ENCODE results near the gene ROBO4. TPM values are rescaled to one million over a fixed set of nuclear protein-coding genes. Genes with fewer than 3 reads are reported as not detected.

Gene ROBO4
- total and polyA plus RNA-seq, 4 donors = 27.3 to 52.1 (median 41.9) TPM

DNA sequence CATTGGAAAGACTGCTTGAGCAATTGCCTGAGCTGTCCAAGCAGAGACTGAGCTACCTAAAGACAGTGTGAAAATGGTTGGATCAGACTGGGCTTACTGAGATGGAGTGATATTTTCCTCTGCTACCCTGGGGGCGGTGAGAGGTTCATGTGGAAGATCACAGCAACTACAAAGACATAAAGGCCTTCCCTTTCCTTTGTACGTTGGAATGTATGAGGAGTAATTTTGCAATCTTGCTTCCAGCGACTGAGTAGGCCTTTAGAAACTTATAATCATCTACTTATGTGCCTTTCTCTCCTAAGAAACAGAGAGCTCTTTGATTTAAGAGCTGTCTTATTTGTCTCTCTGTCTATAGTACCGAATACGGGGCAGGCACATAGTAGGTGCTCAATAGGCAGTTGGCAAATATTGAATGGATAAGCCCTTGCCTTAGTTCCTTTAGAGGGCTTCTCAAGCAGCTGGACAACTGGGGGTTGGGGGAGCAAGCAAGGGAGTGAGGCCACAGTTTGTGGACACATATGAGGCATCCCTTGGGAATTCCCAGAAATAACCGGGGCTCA is 40.6 kb upstream of the ROBO4 start:
- TF ChIP-seq, protein P1, sequence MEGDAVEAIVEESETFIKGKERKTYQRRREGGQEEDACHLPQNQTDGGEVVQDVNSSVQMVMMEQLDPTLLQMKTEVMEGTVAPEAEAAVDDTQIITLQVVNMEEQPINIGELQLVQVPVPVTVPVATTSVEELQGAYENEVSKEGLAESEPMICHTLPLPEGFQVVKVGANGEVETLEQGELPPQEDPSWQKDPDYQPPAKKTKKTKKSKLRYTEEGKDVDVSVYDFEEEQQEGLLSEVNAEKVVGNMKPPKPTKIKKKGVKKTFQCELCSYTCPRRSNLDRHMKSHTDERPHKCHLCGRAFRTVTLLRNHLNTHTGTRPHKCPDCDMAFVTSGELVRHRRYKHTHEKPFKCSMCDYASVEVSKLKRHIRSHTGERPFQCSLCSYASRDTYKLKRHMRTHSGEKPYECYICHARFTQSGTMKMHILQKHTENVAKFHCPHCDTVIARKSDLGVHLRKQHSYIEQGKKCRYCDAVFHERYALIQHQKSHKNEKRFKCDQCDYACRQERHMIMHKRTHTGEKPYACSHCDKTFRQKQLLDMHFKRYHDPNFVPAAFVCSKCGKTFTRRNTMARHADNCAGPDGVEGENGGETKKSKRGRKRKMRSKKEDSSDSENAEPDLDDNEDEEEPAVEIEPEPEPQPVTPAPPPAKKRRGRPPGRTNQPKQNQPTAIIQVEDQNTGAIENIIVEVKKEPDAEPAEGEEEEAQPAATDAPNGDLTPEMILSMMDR (IDR thresholded peaks at IDR 0.05; ENCODE audit: control extremely low read depth, extremely low read depth) = no peak
- 69 to 85% methylated on average over 6 of the region's 6 CpGs for WGBS, 2 donors
- peaks cover 0 to 7% (median 2%) of the 10 kb centered on the region in 5 donors for H3K4me1 ChIP-seq (ENCODE audit: control insufficient read depth in 5 of 5, insufficient read depth in 5 of 5, low read length in 5 of 5)
- H3K9me3 ChIP-seq (ENCODE audit: control insufficient read depth in 4 of 4, insufficient read depth in 3 of 4, low read length in 3 of 4) = no peaks in the 10 kb centered on the region
- no peak for ATAC-seq (ENCODE audit: insufficient read depth, low FRiP score)
- DNase-seq = no peak
- no peak overlapping the region for H3K9ac ChIP-seq (ENCODE audit: insufficient read depth in 1 of 2, low read length in 2 of 2)
- no peaks in the 10 kb centered on the region for H3K36me3 ChIP-seq (ENCODE audit: control insufficient read depth in 4 of 4, insufficient read depth in 4 of 4, low read length in 4 of 4)
- no peak overlapping the region for H3K27ac ChIP-seq (ENCODE audit: low read depth in 1 of 2, low read length in 1 of 2)
- no peak overlapping the region for H3K4me3 ChIP-seq
- peaks cover 0 to 4% (median 0%) of the 10 kb centered on the region in 3 donors for H3K27me3 ChIP-seq (ENCODE audit: control insufficient read depth in 3 of 3, insufficient read depth in 3 of 3, low read length in 2 of 3)

GRCh38 chr11:124937336-124937935 is 39.8 kb upstream of the ROBO4 start:
- no peaks in the 10 kb centered on the region for H3K9me3 ChIP-seq (ENCODE audit: control insufficient read depth in 4 of 4, insufficient read depth in 3 of 4, low read length in 3 of 4)
- TF ChIP-seq, protein P1 (IDR thresholded peaks at IDR 0.05; ENCODE audit: control extremely low read depth, extremely low read depth) = no peak
- no peak overlapping the region for H3K9ac ChIP-seq (ENCODE audit: insufficient read depth in 1 of 2, low read length in 2 of 2)
- no peak for ATAC-seq (ENCODE audit: insufficient read depth, low FRiP score)
- no peak overlapping the region for H3K27ac ChIP-seq (ENCODE audit: low read depth in 1 of 2, low read length in 1 of 2)
- H3K27me3 ChIP-seq (ENCODE audit: control insufficient read depth in 3 of 3, insufficient read depth in 3 of 3, low read length in 2 of 3) = peaks cover 0 to 4% (median 0%) of the 10 kb centered on the region in 3 donors
- no peak for DNase-seq
- H3K4me1 ChIP-seq (ENCODE audit: control insufficient read depth in 5 of 5, insufficient read depth in 5 of 5, low read length in 5 of 5) = peaks cover 0 to 7% (median 2%) of the 10 kb centered on the region in 5 donors
- WGBS, 2 donors = 84 to 93% methylated on average over 3 of the region's 3 CpGs
- H3K36me3 ChIP-seq (ENCODE audit: control insufficient read depth in 4 of 4, insufficient read depth in 4 of 4, low read length in 4 of 4) = no peaks in the 10 kb centered on the region
- H3K4me3 ChIP-seq = no peak overlapping the region

- ATAC-seq (ENCODE audit: insufficient read depth, low FRiP score) (no peak), DNase-seq (no peak)
- Histone ChIP-seq H3K36me3 (ENCODE audit: control insufficient read depth in 4 of 4, insufficient read depth in 4 of 4, low read length in 4 of 4) (no peaks in the 10 kb centered on the region), H3K4me3 (no peak within 1 kb of the TSS), H3K27me3 (ENCODE audit: control insufficient read depth in 3 of 3, insufficient read depth in 3 of 3, low read length in 2 of 3) (peaks cover 0 to 4% (median 0%) of the 10 kb centered on the region in 3 donors), H3K27ac (ENCODE audit: low read depth in 1 of 2, low read length in 1 of 2) (no peak within 1 kb of the TSS), H3K4me1 (ENCODE audit: control insufficient read depth in 5 of 5, insufficient read depth in 5 of 5, low read length in 5 of 5) (peaks cover 0 to 7% (median 2%) of the 10 kb centered on the region in 5 donors), H3K9me3 (ENCODE audit: control insufficient read depth in 4 of 4, insufficient read depth in 3 of 4, low read length in 3 of 4) (no peaks in the 10 kb centered on the region), H3K9ac (ENCODE audit: insufficient read depth in 1 of 2, low read length in 2 of 2) (no peak within 1 kb of the TSS)
- 88 to 91% methylated on average over 18 of the region's 18 CpGs for WGBS, 2 donors
- TF ChIP-seq, protein P1 (IDR thresholded peaks at IDR 0.05; ENCODE audit: control extremely low read depth, extremely low read depth) = no peak
These were observed 38.2 kb upstream of the ROBO4 start, which contains the start of gene HEPACAM for GRCh38 chr11:124935548-124936514. Gene HEPACAM, minus strand, starts transcription at chr11:124936047. Its CDS starts 41 bp downstream, at chr11:124936006.

Data from lung (tissue), 12 donors.